ENCODE data around the gene BAD. TPM values are rescaled to one million over a fixed set of nuclear protein-coding genes. Genes with fewer than 3 reads are reported as not detected.

The BAD gene
- total and polyA plus RNA-seq, 10 of the 15 experiments (the other 5 are each of a cell fraction or from before 2014, with no cell fraction given): 1.5 to 67.2 (median 39.6) TPM

GRCh38 chr11:64291752-64292459 lies 7.4 kb upstream of the BAD start:
- H3K9me3 ChIP-seq (replicated peaks; ENCODE audit: control insufficient read depth, insufficient read depth, low read length): no peaks in the 10 kb centered on the region
- ChIA-PET SMC1A (ENCODE audit: uncharacterized antibody, unreplicated experiment) (no interaction called here), RAD21 (ENCODE audit: unreplicated experiment) (no interaction called here), POLR2A (no interaction called here), CTCF (interaction anchor here (0.8 to 1.9 kb wide), 2 partner anchors 10 to 13 kb away, joined by 3 to 10 read pairs; no protein-coding TSS in a partner anchor)
- H2AFZ ChIP-seq (ENCODE audit: control insufficient read depth, low read depth, low read length): no peak overlapping the region
- DNase-seq (ENCODE audit: low read depth, low spot score) (no peak), ATAC-seq (peak; percentile 20; the same call in 2 of the 3 replicates), FAIRE-seq (no peak)
- H3K4me1 ChIP-seq (ENCODE audit: control insufficient read depth, insufficient read depth, low read length): no peaks in the 10 kb centered on the region
- no peaks in the 10 kb centered on the region for H3K79me2 ChIP-seq (ENCODE audit: control insufficient read depth, insufficient read depth, low read length)
- no peak overlapping the region for H3K27ac ChIP-seq (ENCODE audit: control insufficient read depth, insufficient read depth)
- intact Hi-C loops (cut with micrococcal nuclease; ENCODE audit: unreplicated experiment) (no loop called here), in situ Hi-C loops (cut with MboI) (no loop called here)
- H3K36me3 ChIP-seq (ENCODE audit: control insufficient read depth in 2 of 2, insufficient read depth in 2 of 2, low read length in 1 of 2): peaks cover 0 to 2% of the 10 kb centered on the region in 2 experiments; a peak in 2 of 4 replicates
- H3K4me3 ChIP-seq: no peak overlapping the region
- no TSS peak for BruUV-seq (replicated peaks)
- peak overlapping the region; percentile 48; the same call in 1 of the 2 replicates for H3K4me2 ChIP-seq (ENCODE audit: control insufficient read depth, insufficient read depth)
- peaks cover 6 to 14% of the 10 kb centered on the region in 2 experiments for H3K27me3 ChIP-seq (replicated peaks in 1 of 2; ENCODE audit: control insufficient read depth in 2 of 2, insufficient read depth in 2 of 2, low read length in 1 of 2)
- 3% methylated on average over 56 of the region's 96 CpGs for WGBS (ENCODE audit: insufficient coverage, insufficient replicate concordance, low lambda C conversion rate, missing lambda C conversion rate)
- no peaks in the 10 kb centered on the region; the same call in 1 of the 2 replicates for H4K20me1 ChIP-seq (ENCODE audit: control insufficient read depth, insufficient read depth)
- H3K9ac ChIP-seq (ENCODE audit: control insufficient read depth, insufficient read depth, low read length): no peak overlapping the region
- TF ChIP-seq EGR1 (IDR thresholded peaks at IDR 0.05; ENCODE audit: borderline replicate concordance in 1 of 2, low read depth in 2 of 2, low read length in 2 of 2): 0 out of 3 replicates have a peak, but pooled peaks of 1 of the 2 experiments have one; percentile 31
- 0 out of 2 replicates have a peak, but pooled peaks have one; percentile 39 for TF ChIP-seq DPF2 (IDR thresholded peaks at IDR 0.05)
- TF ChIP-seq BHLHE40 (IDR thresholded peaks at IDR 0.05; ENCODE audit: borderline replicate concordance in 1 of 2, low read depth in 2 of 2, low read length in 1 of 2): peak in 1 of 2 experiments; percentile 78; a peak in 2 of 4 replicates
- TF ChIP-seq ZNF384 (IDR thresholded peaks at IDR 0.05; ENCODE audit: borderline replicate concordance, low read depth, low read length): no peak
- peak; percentile 44 for TF ChIP-seq SUZ12 (IDR thresholded peaks at IDR 0.05; ENCODE audit: unreplicated experiment)
- TF ChIP-seq HDAC6 (IDR thresholded peaks at IDR 0.05; ENCODE audit: unreplicated experiment): peak; percentile 63
